ENCODE results near the gene MPP4. TPM values are rescaled to one million over a fixed set of nuclear protein-coding genes. Genes with fewer than 3 reads are reported as not detected.
A peak's percentile ranks its signal among the peaks of the same experiment; 100 is the strongest.

Gene MPP4
- total RNA-seq, 1 experiment from 2014 or later: not detected

DNA sequence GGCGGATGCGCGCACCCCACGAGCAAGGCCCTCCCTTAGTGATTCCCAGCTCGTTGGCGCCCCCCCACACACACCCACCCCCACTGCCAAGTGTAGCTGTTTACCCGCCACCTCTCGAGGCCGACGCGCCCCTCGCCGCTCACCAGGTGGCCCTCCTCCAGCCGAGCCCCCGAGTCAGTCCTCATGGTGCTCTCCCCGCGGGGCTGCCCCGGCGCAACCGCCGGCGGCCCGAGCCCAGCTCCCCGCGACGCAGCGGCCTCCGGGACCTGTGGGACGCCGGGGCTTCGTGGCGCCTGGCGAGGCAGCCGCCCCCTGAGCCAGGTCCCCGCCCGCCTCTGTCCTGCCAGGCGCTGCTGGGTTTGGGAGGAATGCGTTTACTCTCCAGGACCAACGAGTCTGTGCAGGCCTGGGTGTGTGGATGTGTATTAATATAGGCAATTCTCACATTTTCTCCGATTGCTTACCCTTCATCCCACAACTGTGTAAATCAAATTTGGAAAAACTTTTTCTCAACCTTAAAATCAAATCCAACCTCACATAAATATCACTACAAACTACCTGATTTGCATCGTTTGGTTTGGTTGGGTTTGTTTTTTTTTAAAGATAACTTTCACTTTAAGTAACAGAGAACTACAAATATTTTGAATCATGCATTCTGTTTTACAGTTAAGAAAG lies 55.1 kb downstream of the MPP4 start, which contains the start of gene TMEM237 (continued):
- no peak for TF ChIP-seq CREM (CRISPR knock-in tag; IDR thresholded peaks at IDR 0.05)
- TF ChIP-seq FOXP1 (CRISPR knock-in tag; IDR thresholded peaks at IDR 0.05; ENCODE audit: borderline replicate concordance): peak; percentile 31; the same call in 1 of the 2 replicates
- TF ChIP-seq, protein P1, sequence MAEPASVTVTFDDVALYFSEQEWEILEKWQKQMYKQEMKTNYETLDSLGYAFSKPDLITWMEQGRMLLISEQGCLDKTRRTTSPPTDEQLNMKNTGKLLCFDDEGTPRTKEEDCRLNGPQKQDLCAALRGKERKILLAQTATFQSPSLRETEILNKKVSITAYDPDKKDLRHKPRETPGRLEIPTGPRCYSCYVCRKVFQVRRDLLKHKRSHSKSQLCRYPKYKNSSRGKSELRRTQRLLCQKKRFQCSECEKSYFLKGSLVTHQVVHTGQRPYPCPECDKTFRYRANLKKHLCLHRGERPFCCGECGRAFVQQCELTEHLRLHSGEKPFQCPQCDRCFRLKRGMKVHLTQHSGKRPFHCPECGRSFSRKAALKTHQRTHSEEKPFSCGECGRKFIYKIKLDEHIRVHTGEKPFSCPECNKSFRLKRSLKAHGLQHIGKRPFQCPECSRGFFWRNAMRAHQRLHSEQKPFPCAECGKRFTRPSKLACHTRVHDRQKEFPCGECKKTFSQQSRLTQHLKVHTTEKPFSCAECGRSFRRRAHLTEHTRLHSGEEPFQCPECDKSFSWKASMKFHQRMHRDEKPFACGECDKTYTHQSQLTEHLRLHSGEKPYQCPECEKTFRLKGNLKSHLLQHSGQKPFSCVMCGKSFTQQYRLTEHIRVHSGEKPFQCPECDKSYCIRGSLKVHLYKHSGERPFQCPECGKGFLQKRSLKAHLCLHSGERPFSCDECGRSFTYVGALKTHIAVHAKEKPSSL (CRISPR knock-in tag; conservative IDR thresholded peaks at IDR 0.05): no peak
- no peak for TF ChIP-seq CBFB (CRISPR knock-in tag; IDR thresholded peaks at IDR 0.05; ENCODE audit: low read depth)
- TF ChIP-seq JAZF1 (CRISPR knock-in tag; IDR thresholded peaks at IDR 0.05): no peak
- TF ChIP-seq FOXJ3 (CRISPR knock-in tag; IDR thresholded peaks at IDR 0.05; ENCODE audit: borderline replicate concordance): no peak
- TF ChIP-seq, protein P2, sequence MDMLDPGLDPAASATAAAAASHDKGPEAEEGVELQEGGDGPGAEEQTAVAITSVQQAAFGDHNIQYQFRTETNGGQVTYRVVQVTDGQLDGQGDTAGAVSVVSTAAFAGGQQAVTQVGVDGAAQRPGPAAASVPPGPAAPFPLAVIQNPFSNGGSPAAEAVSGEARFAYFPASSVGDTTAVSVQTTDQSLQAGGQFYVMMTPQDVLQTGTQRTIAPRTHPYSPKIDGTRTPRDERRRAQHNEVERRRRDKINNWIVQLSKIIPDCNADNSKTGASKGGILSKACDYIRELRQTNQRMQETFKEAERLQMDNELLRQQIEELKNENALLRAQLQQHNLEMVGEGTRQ (CRISPR knock-in tag; IDR thresholded peaks at IDR 0.05): 0 out of 2 replicates have a peak, but pooled peaks have one; percentile 15
- TF ChIP-seq, protein P3, sequence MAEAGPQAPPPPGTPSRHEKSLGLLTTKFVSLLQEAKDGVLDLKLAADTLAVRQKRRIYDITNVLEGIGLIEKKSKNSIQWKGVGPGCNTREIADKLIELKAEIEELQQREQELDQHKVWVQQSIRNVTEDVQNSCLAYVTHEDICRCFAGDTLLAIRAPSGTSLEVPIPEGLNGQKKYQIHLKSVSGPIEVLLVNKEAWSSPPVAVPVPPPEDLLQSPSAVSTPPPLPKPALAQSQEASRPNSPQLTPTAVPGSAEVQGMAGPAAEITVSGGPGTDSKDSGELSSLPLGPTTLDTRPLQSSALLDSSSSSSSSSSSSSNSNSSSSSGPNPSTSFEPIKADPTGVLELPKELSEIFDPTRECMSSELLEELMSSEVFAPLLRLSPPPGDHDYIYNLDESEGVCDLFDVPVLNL (CRISPR knock-in tag; IDR thresholded peaks at IDR 0.05; ENCODE audit: borderline replicate concordance, low read depth): no peak
- TF ChIP-seq, protein P4, sequence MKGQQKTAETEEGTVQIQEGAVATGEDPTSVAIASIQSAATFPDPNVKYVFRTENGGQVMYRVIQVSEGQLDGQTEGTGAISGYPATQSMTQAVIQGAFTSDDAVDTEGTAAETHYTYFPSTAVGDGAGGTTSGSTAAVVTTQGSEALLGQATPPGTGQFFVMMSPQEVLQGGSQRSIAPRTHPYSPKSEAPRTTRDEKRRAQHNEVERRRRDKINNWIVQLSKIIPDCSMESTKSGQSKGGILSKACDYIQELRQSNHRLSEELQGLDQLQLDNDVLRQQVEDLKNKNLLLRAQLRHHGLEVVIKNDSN (CRISPR knock-in tag; IDR thresholded peaks at IDR 0.05): no peak
- TF ChIP-seq, protein P5, sequence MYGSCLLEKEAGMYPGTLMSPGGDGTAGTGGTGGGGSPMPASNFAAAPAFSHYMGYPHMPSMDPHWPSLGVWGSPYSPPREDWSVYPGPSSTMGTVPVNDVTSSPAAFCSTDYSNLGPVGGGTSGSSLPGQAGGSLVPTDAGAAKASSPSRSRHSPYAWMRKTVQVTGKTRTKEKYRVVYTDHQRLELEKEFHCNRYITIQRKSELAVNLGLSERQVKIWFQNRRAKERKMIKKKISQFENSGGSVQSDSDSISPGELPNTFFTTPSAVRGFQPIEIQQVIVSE (CRISPR knock-in tag; IDR thresholded peaks at IDR 0.05; ENCODE audit: borderline replicate concordance): no peak
- TF ChIP-seq, protein P6, sequence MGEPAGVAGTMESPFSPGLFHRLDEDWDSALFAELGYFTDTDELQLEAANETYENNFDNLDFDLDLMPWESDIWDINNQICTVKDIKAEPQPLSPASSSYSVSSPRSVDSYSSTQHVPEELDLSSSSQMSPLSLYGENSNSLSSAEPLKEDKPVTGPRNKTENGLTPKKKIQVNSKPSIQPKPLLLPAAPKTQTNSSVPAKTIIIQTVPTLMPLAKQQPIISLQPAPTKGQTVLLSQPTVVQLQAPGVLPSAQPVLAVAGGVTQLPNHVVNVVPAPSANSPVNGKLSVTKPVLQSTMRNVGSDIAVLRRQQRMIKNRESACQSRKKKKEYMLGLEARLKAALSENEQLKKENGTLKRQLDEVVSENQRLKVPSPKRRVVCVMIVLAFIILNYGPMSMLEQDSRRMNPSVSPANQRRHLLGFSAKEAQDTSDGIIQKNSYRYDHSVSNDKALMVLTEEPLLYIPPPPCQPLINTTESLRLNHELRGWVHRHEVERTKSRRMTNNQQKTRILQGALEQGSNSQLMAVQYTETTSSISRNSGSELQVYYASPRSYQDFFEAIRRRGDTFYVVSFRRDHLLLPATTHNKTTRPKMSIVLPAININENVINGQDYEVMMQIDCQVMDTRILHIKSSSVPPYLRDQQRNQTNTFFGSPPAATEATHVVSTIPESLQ (CRISPR knock-in tag; IDR thresholded peaks at IDR 0.05): no peak
- no peak for TF ChIP-seq OVOL2 (CRISPR knock-in tag; IDR thresholded peaks at IDR 0.05; ENCODE audit: borderline replicate concordance)
- TF ChIP-seq, protein P7, sequence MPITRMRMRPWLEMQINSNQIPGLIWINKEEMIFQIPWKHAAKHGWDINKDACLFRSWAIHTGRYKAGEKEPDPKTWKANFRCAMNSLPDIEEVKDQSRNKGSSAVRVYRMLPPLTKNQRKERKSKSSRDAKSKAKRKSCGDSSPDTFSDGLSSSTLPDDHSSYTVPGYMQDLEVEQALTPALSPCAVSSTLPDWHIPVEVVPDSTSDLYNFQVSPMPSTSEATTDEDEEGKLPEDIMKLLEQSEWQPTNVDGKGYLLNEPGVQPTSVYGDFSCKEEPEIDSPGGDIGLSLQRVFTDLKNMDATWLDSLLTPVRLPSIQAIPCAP (CRISPR knock-in tag; IDR thresholded peaks at IDR 0.05): no peak
- TF ChIP-seq NFE2L1 (CRISPR knock-in tag; IDR thresholded peaks at IDR 0.05): no peak
- 0 out of 2 replicates have a peak, but pooled peaks have one; percentile 3 for TF ChIP-seq ZNF423 (CRISPR knock-in tag; IDR thresholded peaks at IDR 0.05)
- TF ChIP-seq, protein P8, sequence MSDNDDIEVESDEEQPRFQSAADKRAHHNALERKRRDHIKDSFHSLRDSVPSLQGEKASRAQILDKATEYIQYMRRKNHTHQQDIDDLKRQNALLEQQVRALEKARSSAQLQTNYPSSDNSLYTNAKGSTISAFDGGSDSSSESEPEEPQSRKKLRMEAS (CRISPR knock-in tag; IDR thresholded peaks at IDR 0.05): no peak
- TF ChIP-seq JUN (CRISPR knock-in tag; IDR thresholded peaks at IDR 0.05): no peak
- no peak for TF ChIP-seq MYBL2 (CRISPR knock-in tag; IDR thresholded peaks at IDR 0.05)
- 0 out of 2 replicates have a peak, but pooled peaks have one; percentile 30 for TF ChIP-seq ZNF232 (CRISPR knock-in tag; IDR thresholded peaks at IDR 0.05)
- 0 out of 2 replicates have a peak, but pooled peaks have one; percentile 15 for TF ChIP-seq SP1 (CRISPR knock-in tag; conservative IDR thresholded peaks at IDR 0.05)
- TF ChIP-seq TP53 (CRISPR knock-in tag; IDR thresholded peaks at IDR 0.05): peak; percentile 63; the same call in 1 of the 2 replicates
- TF ChIP-seq, protein P9, sequence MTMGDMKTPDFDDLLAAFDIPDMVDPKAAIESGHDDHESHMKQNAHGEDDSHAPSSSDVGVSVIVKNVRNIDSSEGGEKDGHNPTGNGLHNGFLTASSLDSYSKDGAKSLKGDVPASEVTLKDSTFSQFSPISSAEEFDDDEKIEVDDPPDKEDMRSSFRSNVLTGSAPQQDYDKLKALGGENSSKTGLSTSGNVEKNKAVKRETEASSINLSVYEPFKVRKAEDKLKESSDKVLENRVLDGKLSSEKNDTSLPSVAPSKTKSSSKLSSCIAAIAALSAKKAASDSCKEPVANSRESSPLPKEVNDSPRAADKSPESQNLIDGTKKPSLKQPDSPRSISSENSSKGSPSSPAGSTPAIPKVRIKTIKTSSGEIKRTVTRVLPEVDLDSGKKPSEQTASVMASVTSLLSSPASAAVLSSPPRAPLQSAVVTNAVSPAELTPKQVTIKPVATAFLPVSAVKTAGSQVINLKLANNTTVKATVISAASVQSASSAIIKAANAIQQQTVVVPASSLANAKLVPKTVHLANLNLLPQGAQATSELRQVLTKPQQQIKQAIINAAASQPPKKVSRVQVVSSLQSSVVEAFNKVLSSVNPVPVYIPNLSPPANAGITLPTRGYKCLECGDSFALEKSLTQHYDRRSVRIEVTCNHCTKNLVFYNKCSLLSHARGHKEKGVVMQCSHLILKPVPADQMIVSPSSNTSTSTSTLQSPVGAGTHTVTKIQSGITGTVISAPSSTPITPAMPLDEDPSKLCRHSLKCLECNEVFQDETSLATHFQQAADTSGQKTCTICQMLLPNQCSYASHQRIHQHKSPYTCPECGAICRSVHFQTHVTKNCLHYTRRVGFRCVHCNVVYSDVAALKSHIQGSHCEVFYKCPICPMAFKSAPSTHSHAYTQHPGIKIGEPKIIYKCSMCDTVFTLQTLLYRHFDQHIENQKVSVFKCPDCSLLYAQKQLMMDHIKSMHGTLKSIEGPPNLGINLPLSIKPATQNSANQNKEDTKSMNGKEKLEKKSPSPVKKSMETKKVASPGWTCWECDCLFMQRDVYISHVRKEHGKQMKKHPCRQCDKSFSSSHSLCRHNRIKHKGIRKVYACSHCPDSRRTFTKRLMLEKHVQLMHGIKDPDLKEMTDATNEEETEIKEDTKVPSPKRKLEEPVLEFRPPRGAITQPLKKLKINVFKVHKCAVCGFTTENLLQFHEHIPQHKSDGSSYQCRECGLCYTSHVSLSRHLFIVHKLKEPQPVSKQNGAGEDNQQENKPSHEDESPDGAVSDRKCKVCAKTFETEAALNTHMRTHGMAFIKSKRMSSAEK (CRISPR knock-in tag; IDR thresholded peaks at IDR 0.05; ENCODE audit: borderline replicate concordance): no peak

All from WTC11 (cell line).